ENCODE results near the gene TMC5. TPM values are rescaled to one million over a fixed set of nuclear protein-coding genes. Genes with fewer than 3 reads are reported as not detected.

TMC5 gene
- total and polyA plus RNA-seq, 7 donors = 0.01 to 0.04 TPM; not detected in 5

- Histone ChIP-seq H3K9me3 (no peaks in the 10 kb centered on the region), H3K36me3 (ENCODE audit: insufficient read depth in 1 of 2, low read depth in 1 of 2) (peaks cover 2 to 17% of the 10 kb centered on the region in 2 donors), H3K27ac (peak overlapping the region; percentile 48), H3K4me1 (peaks cover 33% of the 10 kb centered on the region), H3K27me3 (ENCODE audit: insufficient read depth in 3 of 3, low read length in 2 of 3) (no peaks in the 10 kb centered on the region), H3K4me3 (peak overlapping the region; percentile 90)
- no peak for ATAC-seq
- intact Hi-C loops (cut with DNase I) = no loop called here
- 0 to 2% (median 0%) methylated on average over 11 of the region's 11 CpGs for WGBS, 3 donors
- TF ChIP-seq CTCF (IDR thresholded peaks at IDR 0.05) = no peak
- no peak for DNase-seq
These were observed 106.6 kb downstream of the TMC5 start for GRCh38 chr16:19524356-19524615.

GRCh38 chr16:19524616-19525384, 107.1 kb downstream of the TMC5 start:
- Histone ChIP-seq H3K27me3 (ENCODE audit: insufficient read depth in 3 of 3, low read length in 2 of 3) (no peaks in the 10 kb centered on the region), H3K9me3 (no peaks in the 10 kb centered on the region), H3K4me1 (peaks cover 31% of the 10 kb centered on the region), H3K27ac (peak overlapping the region; percentile 48), H3K4me3 (peak overlapping the region; percentile 90), H3K36me3 (ENCODE audit: insufficient read depth in 1 of 2, low read depth in 1 of 2) (peaks cover 2 to 20% of the 10 kb centered on the region in 2 donors)
- intact Hi-C loops (cut with DNase I) = no loop called here
- no peak for TF ChIP-seq CTCF (IDR thresholded peaks at IDR 0.05)
- 12 to 20% (median 16%) methylated on average over 19 of the region's 19 CpGs for WGBS, 3 donors
- DNase-seq (no peak), ATAC-seq (no peak)

GRCh38 chr16:19525385-19525723, 107.7 kb downstream of the TMC5 start:
- Histone ChIP-seq H3K27ac (no peak overlapping the region), H3K9me3 (no peaks in the 10 kb centered on the region), H3K36me3 (ENCODE audit: insufficient read depth in 1 of 2, low read depth in 1 of 2) (peaks cover 2 to 21% of the 10 kb centered on the region in 2 donors), H3K4me3 (peak overlapping the region; percentile 90), H3K27me3 (ENCODE audit: insufficient read depth in 3 of 3, low read length in 2 of 3) (no peaks in the 10 kb centered on the region), H3K4me1 (peaks cover 26% of the 10 kb centered on the region)
- WGBS, 3 donors = 86 to 93% (median 86%) methylated on average over 2 of the region's 2 CpGs
- intact Hi-C loops (cut with DNase I) = no loop called here
- ATAC-seq (no peak), DNase-seq (no peak)
- TF ChIP-seq CTCF (IDR thresholded peaks at IDR 0.05) = no peak

GRCh38 chr16:19527161-19527560, 109.5 kb downstream of the TMC5 start:
- Histone ChIP-seq H3K27ac (no peak overlapping the region), H3K4me3 (no peak overlapping the region), H3K36me3 (ENCODE audit: insufficient read depth in 1 of 2, low read depth in 1 of 2) (peaks cover 2 to 29% of the 10 kb centered on the region in 2 donors), H3K27me3 (ENCODE audit: insufficient read depth in 3 of 3, low read length in 2 of 3) (no peaks in the 10 kb centered on the region), H3K9me3 (no peaks in the 10 kb centered on the region), H3K4me1 (peaks cover 18% of the 10 kb centered on the region)
- intact Hi-C loops (cut with DNase I) = no loop called here
- no peak for TF ChIP-seq CTCF (IDR thresholded peaks at IDR 0.05)
- WGBS, 3 donors = 83 to 93% (median 90%) methylated on average over 1 of the region's 1 CpG
- no peak for ATAC-seq
- no peak for DNase-seq

GRCh38 chr16:19528666-19529065, 111.0 kb downstream of the TMC5 start:
- no peak for TF ChIP-seq CTCF (IDR thresholded peaks at IDR 0.05)
- H3K4me3 ChIP-seq = no peak overlapping the region
- peaks cover 8 to 44% of the 10 kb centered on the region in 2 donors for H3K36me3 ChIP-seq (ENCODE audit: insufficient read depth in 1 of 2, low read depth in 1 of 2)
- intact Hi-C loops (cut with DNase I) = loop anchor here in 1 of 2 donors (2.0 kb wide), 1 partner anchor 20 kb away; no protein-coding TSS in a partner anchor
- no peak overlapping the region for H3K27ac ChIP-seq
- 94 to 100% (median 99%) methylated on average over 3 of the region's 3 CpGs for WGBS, 3 donors
- no peaks in the 10 kb centered on the region for H3K9me3 ChIP-seq
- DNase-seq = no peak
- peaks cover 11% of the 10 kb centered on the region for H3K4me1 ChIP-seq
- H3K27me3 ChIP-seq (ENCODE audit: insufficient read depth in 3 of 3, low read length in 2 of 3) = no peaks in the 10 kb centered on the region
- no peak for ATAC-seq
